GM19438 (cell line): ENCODE data around the gene MTFP1.
"Not testable (repeated sequence)": the region's sequence is repeated elsewhere in the genome, so short reads cannot be mapped to it uniquely, and the experiment has no call there.

Experiments
- ATAC-seq: cut with Tn5 transposase; IDR thresholded peaks from one replicate; pipeline ENCODE4 v1.9.1; 2021; ENCODE audit warnings: low read depth; ENCODE audit not compliant: unreplicated experiment

Gene MTFP1

DNA sequence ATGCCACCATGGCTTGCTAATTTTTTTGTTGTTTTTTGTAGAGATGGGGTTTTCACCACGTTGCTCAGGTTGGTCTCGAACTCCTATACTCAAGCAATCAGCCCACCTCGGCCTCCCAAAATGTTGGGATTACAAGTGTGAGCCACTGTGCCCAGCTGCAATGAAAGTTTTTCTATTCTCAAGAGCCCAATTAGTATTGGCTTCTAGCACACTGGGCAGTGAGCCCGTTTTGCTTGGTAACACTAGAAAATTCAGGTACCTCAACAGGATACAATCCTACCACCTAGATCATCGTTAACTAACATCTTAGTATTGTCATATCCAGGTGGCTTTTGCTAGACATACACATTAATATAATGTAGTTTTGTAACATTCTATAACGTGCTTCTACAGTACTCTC, 27.3 kb downstream of the MTFP1 start:
- no peak for ATAC-seq

GRCh38 chr22:30453731-30454510, 28.4 kb downstream of the MTFP1 start:
- no peak for ATAC-seq

- ATAC-seq = no peak
These were observed 29.7 kb downstream of the MTFP1 start for GRCh38 chr22:30455075-30455840.

GRCh38 chr22:30457981-30458380, 32.4 kb downstream of the MTFP1 start:
- no peak for ATAC-seq

DNA sequence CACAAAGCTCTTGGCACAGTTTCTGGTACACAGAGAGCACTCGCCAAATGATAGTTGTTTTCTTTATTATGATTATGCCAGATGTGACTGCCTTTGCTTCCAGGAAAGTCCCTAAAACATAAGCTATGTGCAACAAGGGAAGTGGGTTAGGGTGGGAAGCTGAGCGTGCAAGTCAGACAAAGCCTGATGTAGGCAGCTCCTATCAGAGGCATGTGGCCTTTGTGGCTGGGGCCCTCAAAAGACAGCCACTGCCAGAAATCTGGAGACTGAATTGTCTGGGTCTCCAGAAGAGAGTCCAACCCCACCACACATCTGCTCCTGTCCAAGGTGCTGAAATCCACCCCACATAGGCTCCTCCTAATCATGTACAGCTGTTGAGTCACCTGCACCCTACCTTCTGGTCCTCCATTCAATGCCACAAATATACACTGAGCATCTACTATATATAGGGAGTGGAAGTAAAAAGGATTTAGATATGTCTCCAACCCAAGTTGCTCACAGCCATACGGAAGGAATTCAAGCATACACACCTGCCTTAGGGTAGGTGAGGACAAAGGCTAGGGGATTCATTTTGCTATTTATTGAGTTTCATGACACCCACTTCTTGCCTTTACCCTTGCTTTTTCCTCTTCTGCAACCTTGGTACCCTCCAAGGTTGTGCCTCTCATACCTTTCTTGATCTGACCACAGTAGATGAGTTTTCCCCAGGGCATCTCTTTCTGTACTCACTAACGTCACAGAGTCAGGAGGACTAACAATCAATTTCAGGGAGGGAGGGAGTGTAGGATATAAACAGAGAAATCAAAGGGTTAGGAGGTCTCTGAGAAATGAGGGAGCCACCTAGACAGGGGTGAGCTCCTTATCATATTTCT, 33.8 kb downstream of the MTFP1 start:
- no peak for ATAC-seq

GRCh38 chr22:30460147-30460546, 34.6 kb downstream of the MTFP1 start:
- ATAC-seq = no peak

- ATAC-seq = not testable (repeated sequence)
These were observed 35.0 kb downstream of the MTFP1 start for GRCh38 chr22:30460555-30460954.

- ATAC-seq = no peak
These were observed 43.6 kb downstream of the MTFP1 start for GRCh38 chr22:30469165-30469564.

- ATAC-seq = no peak
These were observed 45.1 kb downstream of the MTFP1 start for GRCh38 chr22:30470655-30471054.

GRCh38 chr22:30471616-30472318, 46.2 kb downstream of the MTFP1 start, which contains the start of gene SEC14L3:
Gene SEC14L3 (minus strand): TSS chr22:30472017. CDS start chr22:30471958, 59 bp downstream.
- no peak for ATAC-seq

DNA sequence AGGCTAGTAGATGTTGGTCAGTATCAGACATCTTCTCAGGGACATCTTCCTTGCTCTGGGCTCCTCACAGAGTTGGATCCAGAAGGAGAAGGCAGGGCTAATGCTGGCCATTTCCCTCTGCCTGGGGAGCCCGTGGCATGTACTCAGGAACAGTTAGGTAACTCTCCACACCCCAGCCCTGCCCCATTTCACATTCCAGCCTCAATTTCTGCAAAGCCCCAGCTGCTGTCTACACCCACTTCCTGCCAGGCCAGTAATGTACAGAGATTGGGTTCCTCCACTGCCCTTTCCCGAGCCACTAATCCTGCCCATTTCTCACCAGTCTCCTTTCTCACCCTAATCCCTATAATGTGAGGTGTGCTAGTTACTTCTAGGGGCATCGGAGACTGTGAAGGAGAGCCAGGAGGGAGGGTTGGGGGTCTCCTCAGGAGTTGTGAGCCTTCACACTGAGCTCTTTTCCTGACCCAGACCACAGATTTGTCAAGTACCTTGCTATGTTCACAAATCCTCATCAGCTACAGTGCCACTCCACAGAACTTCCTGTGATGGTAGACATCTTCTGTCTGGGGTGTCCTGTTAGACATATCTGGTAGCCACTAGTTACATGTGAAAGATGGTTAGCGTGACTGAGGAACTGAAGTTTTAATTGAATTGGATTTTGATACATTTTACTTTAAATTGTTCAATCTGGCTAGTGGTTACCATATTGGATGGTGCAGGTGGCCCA, 47.6 kb downstream of the MTFP1 start:
- ATAC-seq = no peak

DNA sequence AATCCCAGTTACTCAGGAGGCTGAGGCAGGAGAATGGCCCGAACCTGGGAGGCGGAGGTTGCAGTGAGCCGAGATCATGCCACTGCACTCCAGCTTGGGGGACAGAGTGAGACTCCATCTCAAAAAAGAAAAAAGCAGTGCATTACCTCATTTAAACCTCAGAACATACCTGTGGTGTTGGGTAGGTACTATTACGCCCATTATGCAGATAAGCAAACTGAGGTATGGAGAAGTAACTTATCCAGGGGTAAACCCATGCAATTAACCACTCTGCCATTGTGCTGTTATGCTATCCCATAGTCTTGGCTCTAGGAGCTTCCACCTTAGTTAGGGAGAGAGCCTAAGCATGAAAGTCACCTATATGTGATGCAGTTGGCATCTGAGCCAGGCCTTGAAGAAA, 48.6 kb downstream of the MTFP1 start:
- no peak for ATAC-seq

DNA sequence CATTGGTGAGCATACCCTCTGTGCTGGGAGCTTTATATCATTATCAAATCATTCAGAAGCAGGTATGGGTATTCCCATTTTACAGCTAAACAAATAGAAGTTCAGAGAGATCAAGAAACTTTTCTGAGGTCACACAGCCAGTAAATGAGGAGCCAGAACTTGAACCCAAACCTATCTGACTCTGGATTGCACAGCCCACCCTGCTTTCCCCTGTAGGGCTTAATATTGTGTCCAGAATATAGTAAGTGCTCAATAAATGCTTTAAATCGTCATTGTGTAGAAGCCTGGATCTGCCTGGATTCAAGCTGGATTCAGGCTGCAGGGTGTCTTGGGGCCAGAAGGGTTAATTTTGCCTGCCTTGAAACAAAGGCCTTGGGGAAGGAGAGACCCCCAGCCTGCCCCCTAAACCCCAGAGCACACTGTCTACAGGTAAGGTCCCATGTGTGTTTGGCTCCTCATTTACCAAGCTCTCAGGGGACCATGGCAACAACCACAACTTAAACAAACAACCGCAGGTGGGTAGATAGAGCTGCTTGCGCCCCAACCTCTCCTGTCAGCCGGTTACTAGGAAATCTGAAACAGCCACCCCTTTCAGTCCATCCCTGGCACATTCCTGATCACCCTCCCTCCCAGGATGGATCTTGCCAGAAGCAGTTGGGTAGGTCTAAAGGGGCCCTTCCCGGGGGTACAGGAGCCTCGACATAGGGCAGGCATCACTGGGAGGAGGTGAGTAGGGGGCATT, 49.3 kb downstream of the MTFP1 start:
- no peak for ATAC-seq
